SK-N-SH treated with all-trans-retinoic acid at 6 μM for 48 hours (cell line): ENCODE data around the gene MAP7.

Experiments
- CREB5 ChIP-seq: fragments of 250-450 bp; sonication (Bioruptor Pico); IDR thresholded peaks from 2 replicates; pipeline ENCODE4 v1.5.1; 2020; ENCODE audit warnings: low read depth, mild to moderate bottlenecking, moderate library complexity
- CSDC2 ChIP-seq: fragments of 250-450 bp; sonication (Bioruptor Pico); IDR thresholded peaks from 2 replicates; pipeline ENCODE4 v1.5.0; 2020; ENCODE audit warnings: mild to moderate bottlenecking, moderate library complexity
- OSR1 ChIP-seq: fragments of 250-450 bp; sonication (Bioruptor Pico); IDR thresholded peaks from 2 replicates; pipeline ENCODE4 v1.8.0; 2022; ENCODE audit warnings: moderate library complexity, mild to moderate bottlenecking, inconsistent platforms
- PPARA ChIP-seq: fragments of 250-450 bp; sonication (Bioruptor Pico); IDR thresholded peaks from 2 replicates; pipeline ENCODE4 v1.5.0; 2020; ENCODE audit warnings: mild to moderate bottlenecking, borderline replicate concordance
- RARB ChIP-seq: fragments of 250-450 bp; sonication (Bioruptor Pico); IDR thresholded peaks from 2 replicates; pipeline ENCODE4 v1.8.0; 2021; ENCODE audit warnings: mild to moderate bottlenecking, moderate library complexity
- SNAI2 ChIP-seq: fragments of 250-450 bp; sonication (Bioruptor Pico); IDR thresholded peaks from 2 replicates; pipeline ENCODE4 v1.5.0; 2020; ENCODE audit warnings: mild to moderate bottlenecking, moderate library complexity
- TSHZ2 ChIP-seq: fragments of 250-450 bp; sonication (Bioruptor Pico); IDR thresholded peaks from 2 replicates; pipeline ENCODE4 v1.5.0; 2020; ENCODE audit warnings: mild to moderate bottlenecking, moderate library complexity
- ZFP3 ChIP-seq: fragments of 250-450 bp; sonication (Bioruptor Pico); IDR thresholded peaks from 2 replicates; pipeline ENCODE4 v1.5.0; 2020; ENCODE audit warnings: mild to moderate bottlenecking, moderate library complexity
- ZFP30 ChIP-seq: fragments of 450-650 bp; formaldehyde crosslinking; IDR thresholded peaks from 2 replicates; pipeline ENCODE4 v1.5.0; 2022; ENCODE audit warnings: mild to moderate bottlenecking, moderate library complexity
- ZNF70 ChIP-seq: fragments of 450-650 bp; formaldehyde crosslinking; IDR thresholded peaks from 2 replicates; pipeline ENCODE4 v1.5.0; 2020; ENCODE audit warnings: mild to moderate bottlenecking, moderate library complexity
- TF ChIP-seq, protein P1 (sequence below): fragments of 250-450 bp; sonication (Bioruptor Pico); IDR thresholded peaks from 2 replicates; pipeline ENCODE4 v1.5.1; 2021; ENCODE audit warnings: mild to moderate bottlenecking, moderate library complexity

DNA sequence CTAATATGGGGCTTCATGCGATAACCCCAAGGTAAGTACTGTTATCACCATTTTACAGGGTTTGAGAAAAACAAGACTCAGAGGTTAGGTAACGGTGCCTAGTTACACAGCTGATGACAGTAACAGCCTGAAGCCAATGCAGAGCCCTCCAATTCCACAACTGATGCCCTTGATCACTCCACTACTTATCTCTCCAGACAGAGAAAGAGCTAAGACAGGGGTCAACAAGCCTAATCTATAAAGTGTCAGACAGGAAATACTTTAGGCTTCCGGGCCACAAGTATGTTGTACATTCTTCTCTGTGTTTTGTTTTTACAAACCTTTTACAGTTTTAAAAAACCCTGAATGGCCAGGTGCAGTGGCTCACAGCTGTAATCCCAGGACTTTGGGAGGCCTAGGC is 50.9 kb downstream of the MAP7 start:
- TF ChIP-seq PPARA (CRISPR knock-in tag) (no peak), ZFP3 (CRISPR knock-in tag) (no peak), RARB (CRISPR knock-in tag) (no peak), OSR1 (CRISPR knock-in tag) (no peak), CREB5 (CRISPR knock-in tag) (no peak), ZNF70 (no peak), SNAI2 (no peak), ZFP30 (CRISPR knock-in tag) (no peak), CSDC2 (CRISPR knock-in tag) (no peak), TSHZ2 (CRISPR knock-in tag) (no peak)
- TF ChIP-seq, protein P1, sequence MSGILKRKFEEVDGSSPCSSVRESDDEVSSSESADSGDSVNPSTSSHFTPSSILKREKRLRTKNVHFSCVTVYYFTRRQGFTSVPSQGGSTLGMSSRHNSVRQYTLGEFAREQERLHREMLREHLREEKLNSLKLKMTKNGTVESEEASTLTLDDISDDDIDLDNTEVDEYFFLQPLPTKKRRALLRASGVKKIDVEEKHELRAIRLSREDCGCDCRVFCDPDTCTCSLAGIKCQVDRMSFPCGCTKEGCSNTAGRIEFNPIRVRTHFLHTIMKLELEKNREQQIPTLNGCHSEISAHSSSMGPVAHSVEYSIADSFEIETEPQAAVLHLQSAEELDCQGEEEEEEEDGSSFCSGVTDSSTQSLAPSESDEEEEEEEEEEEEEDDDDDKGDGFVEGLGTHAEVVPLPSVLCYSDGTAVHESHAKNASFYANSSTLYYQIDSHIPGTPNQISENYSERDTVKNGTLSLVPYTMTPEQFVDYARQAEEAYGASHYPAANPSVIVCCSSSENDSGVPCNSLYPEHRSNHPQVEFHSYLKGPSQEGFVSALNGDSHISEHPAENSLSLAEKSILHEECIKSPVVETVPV, result no peak
